Measurements from ENCODE around the gene RCAN2.

GRCh38 chr6:46269447-46270229, 221.6 kb downstream of the RCAN2 start:
- TF ChIP-seq, protein P1, sequence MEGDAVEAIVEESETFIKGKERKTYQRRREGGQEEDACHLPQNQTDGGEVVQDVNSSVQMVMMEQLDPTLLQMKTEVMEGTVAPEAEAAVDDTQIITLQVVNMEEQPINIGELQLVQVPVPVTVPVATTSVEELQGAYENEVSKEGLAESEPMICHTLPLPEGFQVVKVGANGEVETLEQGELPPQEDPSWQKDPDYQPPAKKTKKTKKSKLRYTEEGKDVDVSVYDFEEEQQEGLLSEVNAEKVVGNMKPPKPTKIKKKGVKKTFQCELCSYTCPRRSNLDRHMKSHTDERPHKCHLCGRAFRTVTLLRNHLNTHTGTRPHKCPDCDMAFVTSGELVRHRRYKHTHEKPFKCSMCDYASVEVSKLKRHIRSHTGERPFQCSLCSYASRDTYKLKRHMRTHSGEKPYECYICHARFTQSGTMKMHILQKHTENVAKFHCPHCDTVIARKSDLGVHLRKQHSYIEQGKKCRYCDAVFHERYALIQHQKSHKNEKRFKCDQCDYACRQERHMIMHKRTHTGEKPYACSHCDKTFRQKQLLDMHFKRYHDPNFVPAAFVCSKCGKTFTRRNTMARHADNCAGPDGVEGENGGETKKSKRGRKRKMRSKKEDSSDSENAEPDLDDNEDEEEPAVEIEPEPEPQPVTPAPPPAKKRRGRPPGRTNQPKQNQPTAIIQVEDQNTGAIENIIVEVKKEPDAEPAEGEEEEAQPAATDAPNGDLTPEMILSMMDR (conservative IDR thresholded peaks at IDR 0.05): no peak
- TF ChIP-seq ZFX (IDR thresholded peaks at IDR 0.05): no peak
